ENCODE results near the gene OPCML.

The OPCML gene

GRCh38 chr11:133038850-133039249, 493.5 kb downstream of the OPCML start:
- H2AFZ ChIP-seq (ENCODE audit: low read length), result no peak overlapping the region
- H4K20me1 ChIP-seq (ENCODE audit: insufficient read depth, low read length), result no peaks in the 10 kb centered on the region

GRCh38 chr11:133034929-133035328, 497.4 kb downstream of the OPCML start:
- TF ChIP-seq CTCF (IDR thresholded peaks at IDR 0.05; ENCODE audit: low read length), result no peak
- TF ChIP-seq EZH2 (IDR thresholded peaks at IDR 0.05; ENCODE audit: borderline replicate concordance, low read length), result no peak
- Histone ChIP-seq H3K36me3 (ENCODE audit: insufficient read depth, low read length) (no peaks in the 10 kb centered on the region), H3K9me2 (ENCODE audit: low read depth, low read length) (no peaks in the 10 kb centered on the region), H3K4me1 (ENCODE audit: insufficient read depth, low read length, severe bottlenecking) (no peaks in the 10 kb centered on the region), H3K9me3 (ENCODE audit: low read length) (no peaks in the 10 kb centered on the region), H3K4me3 (ENCODE audit: low read depth, low read length, poor library complexity, severe bottlenecking) (no peak overlapping the region), H3K9ac (ENCODE audit: low read length) (no peak overlapping the region), H3F3A (ENCODE audit: insufficient read depth, low read length) (no peaks in the 10 kb centered on the region), H4K20me1 (ENCODE audit: insufficient read depth, low read length) (no peaks in the 10 kb centered on the region), H3K27ac (ENCODE audit: low read depth, low read length, poor library complexity, severe bottlenecking) (no peak overlapping the region), H2AFZ (ENCODE audit: low read length) (no peak overlapping the region), H3K27me3 (ENCODE audit: insufficient read depth, low read length) (no peaks in the 10 kb centered on the region), H3K4me2 (ENCODE audit: low read length) (no peak overlapping the region), H3K79me2 (ENCODE audit: insufficient read depth, low read length) (no peaks in the 10 kb centered on the region)

More at GRCh38 chr11:133038850-133039249, 493.5 kb downstream of the OPCML start:
- Histone ChIP-seq H3F3A (ENCODE audit: insufficient read depth, low read length) (no peaks in the 10 kb centered on the region), H3K9ac (ENCODE audit: low read length) (no peak overlapping the region), H3K4me1 (ENCODE audit: insufficient read depth, low read length, severe bottlenecking) (no peaks in the 10 kb centered on the region), H3K79me2 (ENCODE audit: insufficient read depth, low read length) (no peaks in the 10 kb centered on the region), H3K9me2 (ENCODE audit: low read depth, low read length) (no peaks in the 10 kb centered on the region), H3K27ac (ENCODE audit: low read depth, low read length, poor library complexity, severe bottlenecking) (no peak overlapping the region), H3K36me3 (ENCODE audit: insufficient read depth, low read length) (no peaks in the 10 kb centered on the region), H3K4me2 (ENCODE audit: low read length) (no peak overlapping the region), H3K9me3 (ENCODE audit: low read length) (no peaks in the 10 kb centered on the region), H3K27me3 (ENCODE audit: insufficient read depth, low read length) (no peaks in the 10 kb centered on the region), H3K4me3 (ENCODE audit: low read depth, low read length, poor library complexity, severe bottlenecking) (no peak overlapping the region)
- TF ChIP-seq EZH2 (IDR thresholded peaks at IDR 0.05; ENCODE audit: borderline replicate concordance, low read length) (no peak), CTCF (IDR thresholded peaks at IDR 0.05; ENCODE audit: low read length) (no peak)

- H3K36me3 ChIP-seq (ENCODE audit: insufficient read depth, low read length), result no peaks in the 10 kb centered on the region
- no peak overlapping the region for H3K4me2 ChIP-seq (ENCODE audit: low read length)
- no peaks in the 10 kb centered on the region for H4K20me1 ChIP-seq (ENCODE audit: insufficient read depth, low read length)
- no peaks in the 10 kb centered on the region for H3K4me1 ChIP-seq (ENCODE audit: insufficient read depth, low read length, severe bottlenecking)
- H2AFZ ChIP-seq (ENCODE audit: low read length), result no peak overlapping the region
- no peaks in the 10 kb centered on the region for H3K9me2 ChIP-seq (ENCODE audit: low read depth, low read length)
- no peak overlapping the region for H3K9ac ChIP-seq (ENCODE audit: low read length)
- no peaks in the 10 kb centered on the region for H3K79me2 ChIP-seq (ENCODE audit: insufficient read depth, low read length)
- no peak overlapping the region for H3K27ac ChIP-seq (ENCODE audit: low read depth, low read length, poor library complexity, severe bottlenecking)
- no peaks in the 10 kb centered on the region for H3K27me3 ChIP-seq (ENCODE audit: insufficient read depth, low read length)
- no peaks in the 10 kb centered on the region for H3K9me3 ChIP-seq (ENCODE audit: low read length)
- H3F3A ChIP-seq (ENCODE audit: insufficient read depth, low read length), result no peaks in the 10 kb centered on the region
- no peak overlapping the region for H3K4me3 ChIP-seq (ENCODE audit: low read depth, low read length, poor library complexity, severe bottlenecking)
- TF ChIP-seq EZH2 (IDR thresholded peaks at IDR 0.05; ENCODE audit: borderline replicate concordance, low read length) (no peak), CTCF (IDR thresholded peaks at IDR 0.05; ENCODE audit: low read length) (no peak)
Observed at GRCh38 chr11:133029107-133029506, 503.2 kb downstream of the OPCML start.

Data from OCI-LY1 (cell line).